SK-N-SH treated with all-trans-retinoic acid at 6 μM for 48 hours (cell line): Measurements from ENCODE around the gene CPLX4.

Experiments used
- ATAC-seq: fragments of 200-7000 bp; cut with Tn5 transposase; 3 replicates; pipeline ENCODE4 v1.9.1; 2020; ENCODE audit warnings: mild to moderate bottlenecking, moderate library complexity
- ARNTL ChIP-seq: fragments of 450-650 bp; formaldehyde crosslinking; IDR thresholded peaks from 2 replicates; pipeline ENCODE4 v1.5.0; 2020; ENCODE audit warnings: low read depth, mild to moderate bottlenecking, moderate library complexity, borderline replicate concordance
- BACH2 ChIP-seq: fragments of 250-450 bp; sonication (Bioruptor Pico); IDR thresholded peaks from 2 replicates; pipeline ENCODE4 v1.9.0; 2021; ENCODE audit warnings: mild to moderate bottlenecking, borderline replicate concordance
- CREB5 ChIP-seq: fragments of 250-450 bp; sonication (Bioruptor Pico); IDR thresholded peaks from 2 replicates; pipeline ENCODE4 v1.5.1; 2020; ENCODE audit warnings: low read depth, mild to moderate bottlenecking, moderate library complexity
- CSDC2 ChIP-seq: fragments of 250-450 bp; sonication (Bioruptor Pico); IDR thresholded peaks from 2 replicates; pipeline ENCODE4 v1.5.0; 2020; ENCODE audit warnings: mild to moderate bottlenecking, moderate library complexity
- CSRNP3 ChIP-seq: fragments of 250-450 bp; sonication (Bioruptor Pico); IDR thresholded peaks from 2 replicates; pipeline ENCODE4 v1.5.1; 2021; ENCODE audit warnings: mild to moderate bottlenecking, moderate library complexity
- ESRRG ChIP-seq: fragments of 250-450 bp; sonication (Bioruptor Pico); IDR thresholded peaks from 2 replicates; pipeline ENCODE4 v1.6.1; 2021; ENCODE audit warnings: mild to moderate bottlenecking
- ISL1 ChIP-seq: fragments of 250-450 bp; sonication (Bioruptor Pico); IDR thresholded peaks from 2 replicates; pipeline ENCODE4 v2.1.2; 2022; ENCODE audit warnings: mild to moderate bottlenecking, moderate library complexity
- OSR1 ChIP-seq: fragments of 250-450 bp; sonication (Bioruptor Pico); IDR thresholded peaks from 2 replicates; pipeline ENCODE4 v1.8.0; 2022; ENCODE audit warnings: moderate library complexity, mild to moderate bottlenecking, inconsistent platforms
- PATZ1 ChIP-seq: fragments of 250-450 bp; sonication (Bioruptor Pico); IDR thresholded peaks from 2 replicates; pipeline ENCODE4 v1.8.0; 2020; ENCODE audit warnings: mild to moderate bottlenecking, moderate library complexity, borderline replicate concordance
- POU6F1 ChIP-seq: fragments of 250-450 bp; sonication (Bioruptor Pico); IDR thresholded peaks from 2 replicates; pipeline ENCODE4 v1.8.0; 2021; ENCODE audit warnings: low read depth, mild to moderate bottlenecking, moderate library complexity, borderline replicate concordance
- PPARA ChIP-seq: fragments of 250-450 bp; sonication (Bioruptor Pico); IDR thresholded peaks from 2 replicates; pipeline ENCODE4 v1.5.0; 2020; ENCODE audit warnings: mild to moderate bottlenecking, borderline replicate concordance
- RARB ChIP-seq: fragments of 250-450 bp; sonication (Bioruptor Pico); IDR thresholded peaks from 2 replicates; pipeline ENCODE4 v1.8.0; 2021; ENCODE audit warnings: mild to moderate bottlenecking, moderate library complexity
- SNAI2 ChIP-seq: fragments of 250-450 bp; sonication (Bioruptor Pico); IDR thresholded peaks from 2 replicates; pipeline ENCODE4 v1.5.0; 2020; ENCODE audit warnings: mild to moderate bottlenecking, moderate library complexity
- TCF4 ChIP-seq: fragments of 250-450 bp; sonication (Bioruptor Pico); IDR thresholded peaks from 2 replicates; pipeline ENCODE4 v1.8.0; 2021; ENCODE audit warnings: mild to moderate bottlenecking, moderate library complexity, borderline replicate concordance
- TOX ChIP-seq: fragments of 250-450 bp; sonication (Bioruptor Pico); IDR thresholded peaks from 2 replicates; pipeline ENCODE4 v1.8.0; 2021; ENCODE audit warnings: mild to moderate bottlenecking, moderate library complexity, borderline replicate concordance
- TSHZ2 ChIP-seq: fragments of 250-450 bp; sonication (Bioruptor Pico); IDR thresholded peaks from 2 replicates; pipeline ENCODE4 v1.5.0; 2020; ENCODE audit warnings: mild to moderate bottlenecking, moderate library complexity
- ZFP3 ChIP-seq: fragments of 250-450 bp; sonication (Bioruptor Pico); IDR thresholded peaks from 2 replicates; pipeline ENCODE4 v1.5.0; 2020; ENCODE audit warnings: mild to moderate bottlenecking, moderate library complexity
- ZFP30 ChIP-seq: fragments of 450-650 bp; formaldehyde crosslinking; IDR thresholded peaks from 2 replicates; pipeline ENCODE4 v1.5.0; 2022; ENCODE audit warnings: mild to moderate bottlenecking, moderate library complexity
- ZNF70 ChIP-seq: fragments of 450-650 bp; formaldehyde crosslinking; IDR thresholded peaks from 2 replicates; pipeline ENCODE4 v1.5.0; 2020; ENCODE audit warnings: mild to moderate bottlenecking, moderate library complexity
- ZNF8 ChIP-seq: fragments of 450-650 bp; formaldehyde crosslinking; IDR thresholded peaks from 2 replicates; pipeline ENCODE4 v1.5.0; 2020; ENCODE audit warnings: mild to moderate bottlenecking, moderate library complexity

CPLX4 gene

GRCh38 chr18:59358712-59359575 is 40.5 kb upstream of the CPLX4 start, which contains the start of gene LMAN1:
Gene LMAN1 (minus strand): TSS chr18:59359265. CDS start chr18:59359244, 21 bp downstream.
- peak; percentile 98 for ATAC-seq

GRCh38 chr18:59358414-59358711 is 39.9 kb upstream of the CPLX4 start:
- ATAC-seq: peak; percentile 63
- no peak for TF ChIP-seq ZFP3
- no peak for TF ChIP-seq TOX

More at GRCh38 chr18:59358712-59359575, 40.5 kb upstream of the CPLX4 start, which contains the start of gene LMAN1:
- TF ChIP-seq CSDC2 (CRISPR knock-in tag) (no peak), CREB5 (no peak)

DNA sequence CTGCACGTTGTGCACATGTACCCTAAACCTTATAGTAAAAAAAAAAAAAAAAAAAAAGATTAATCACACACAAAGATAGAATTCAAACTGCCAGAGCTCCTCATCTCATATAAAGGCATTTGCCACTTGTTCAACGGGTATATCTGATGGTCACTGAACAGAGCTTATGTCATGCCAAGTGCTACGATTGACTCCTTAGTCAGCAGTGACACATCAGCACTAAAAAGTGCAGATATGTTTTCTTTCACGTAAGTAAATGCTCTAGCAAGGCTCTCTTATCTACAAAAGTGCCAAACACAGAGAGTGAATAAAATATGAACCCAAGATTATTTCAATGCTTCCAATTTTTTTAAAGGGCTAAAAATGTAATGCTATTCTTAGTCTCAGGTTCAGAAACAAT is 39.5 kb upstream of the CPLX4 start:
- TF ChIP-seq ESRRG (CRISPR knock-in tag) (no peak), ZNF70 (CRISPR knock-in tag) (no peak), ISL1 (CRISPR knock-in tag) (no peak), TCF4 (CRISPR knock-in tag) (no peak), RARB (CRISPR knock-in tag) (no peak), OSR1 (CRISPR knock-in tag) (no peak), ZFP30 (CRISPR knock-in tag) (no peak), SNAI2 (no peak), ZNF8 (CRISPR knock-in tag) (no peak), PPARA (CRISPR knock-in tag) (no peak), CSDC2 (CRISPR knock-in tag) (no peak), PATZ1 (CRISPR knock-in tag) (no peak), POU6F1 (CRISPR knock-in tag) (no peak), TSHZ2 (CRISPR knock-in tag) (no peak)
- peak; percentile 12; the same call in 1 of the 3 replicates for ATAC-seq

GRCh38 chr18:59354731-59355130 is 36.3 kb upstream of the CPLX4 start:
- ATAC-seq: no peak
- TF ChIP-seq CSDC2 (CRISPR knock-in tag) (no peak), PPARA (CRISPR knock-in tag) (no peak), ARNTL (CRISPR knock-in tag) (no peak), ESRRG (CRISPR knock-in tag) (no peak), ZFP3 (no peak), PATZ1 (CRISPR knock-in tag) (no peak), ZNF70 (CRISPR knock-in tag) (no peak), CSRNP3 (no peak), ISL1 (CRISPR knock-in tag) (no peak), BACH2 (CRISPR knock-in tag) (no peak), TOX (no peak), ZNF8 (CRISPR knock-in tag) (no peak)
